ENCODE data around the gene PSME1.

Gene PSME1

DNA sequence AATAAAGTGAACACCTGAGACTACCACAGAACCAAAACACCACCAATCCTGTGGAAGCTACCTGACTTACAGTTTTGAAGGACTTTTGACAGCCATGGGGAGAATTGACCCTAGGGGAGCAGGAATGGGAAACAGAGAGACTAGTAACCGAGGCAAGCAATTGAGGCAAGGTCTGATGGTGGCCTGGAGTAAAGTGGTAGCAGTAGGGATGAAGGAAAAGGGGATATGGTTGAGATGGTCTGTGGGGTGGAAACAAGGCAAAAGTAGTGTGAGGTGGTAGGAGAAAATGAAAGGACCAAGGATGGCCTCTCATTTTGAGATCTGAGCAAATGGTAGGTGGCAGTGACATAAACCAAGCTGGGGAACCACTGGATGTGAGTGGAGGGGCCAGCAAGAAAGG lies 20.8 kb downstream of the PSME1 start:
- Histone ChIP-seq H3K36me3 (ENCODE audit: insufficient read depth, low read length) (peaks cover 42% of the 10 kb centered on the region; the same call in 1 of the 2 replicates), H2AFZ (ENCODE audit: low read length) (no peak overlapping the region), H3K9ac (ENCODE audit: low read depth, low read length, poor library complexity, severe bottlenecking) (no peak overlapping the region), H3F3A (ENCODE audit: low read depth) (no peaks in the 10 kb centered on the region; the same call in 1 of the 2 replicates), H3K4me3 (ENCODE audit: low read length, poor library complexity, severe bottlenecking) (no peak overlapping the region), H3K9me3 (ENCODE audit: insufficient read depth, low read depth, low read length) (no peaks in the 10 kb centered on the region), H3K27me3 (ENCODE audit: insufficient read depth, low read length, poor library complexity, severe bottlenecking) (no peaks in the 10 kb centered on the region), H3K4me2 (ENCODE audit: low read depth, low read length, poor library complexity, severe bottlenecking) (no peak overlapping the region), H4K20me1 (ENCODE audit: insufficient read depth, low read length, poor library complexity, severe bottlenecking) (no peaks in the 10 kb centered on the region), H3K79me2 (ENCODE audit: insufficient read depth, low read length) (peaks cover 2% of the 10 kb centered on the region; the same call in 1 of the 2 replicates), H3K4me1 (ENCODE audit: insufficient read depth, low read length, poor library complexity, severe bottlenecking) (peaks cover 8% of the 10 kb centered on the region), H3K9me2 (replicated peaks; ENCODE audit: low read depth, low read length) (no peaks in the 10 kb centered on the region)
- no peak for TF ChIP-seq EZH2phosphoT487 (IDR thresholded peaks at IDR 0.05; ENCODE audit: borderline replicate concordance)
- TF ChIP-seq, protein P1, sequence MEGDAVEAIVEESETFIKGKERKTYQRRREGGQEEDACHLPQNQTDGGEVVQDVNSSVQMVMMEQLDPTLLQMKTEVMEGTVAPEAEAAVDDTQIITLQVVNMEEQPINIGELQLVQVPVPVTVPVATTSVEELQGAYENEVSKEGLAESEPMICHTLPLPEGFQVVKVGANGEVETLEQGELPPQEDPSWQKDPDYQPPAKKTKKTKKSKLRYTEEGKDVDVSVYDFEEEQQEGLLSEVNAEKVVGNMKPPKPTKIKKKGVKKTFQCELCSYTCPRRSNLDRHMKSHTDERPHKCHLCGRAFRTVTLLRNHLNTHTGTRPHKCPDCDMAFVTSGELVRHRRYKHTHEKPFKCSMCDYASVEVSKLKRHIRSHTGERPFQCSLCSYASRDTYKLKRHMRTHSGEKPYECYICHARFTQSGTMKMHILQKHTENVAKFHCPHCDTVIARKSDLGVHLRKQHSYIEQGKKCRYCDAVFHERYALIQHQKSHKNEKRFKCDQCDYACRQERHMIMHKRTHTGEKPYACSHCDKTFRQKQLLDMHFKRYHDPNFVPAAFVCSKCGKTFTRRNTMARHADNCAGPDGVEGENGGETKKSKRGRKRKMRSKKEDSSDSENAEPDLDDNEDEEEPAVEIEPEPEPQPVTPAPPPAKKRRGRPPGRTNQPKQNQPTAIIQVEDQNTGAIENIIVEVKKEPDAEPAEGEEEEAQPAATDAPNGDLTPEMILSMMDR (conservative IDR thresholded peaks at IDR 0.05; ENCODE audit: low read length), result no peak

DNA sequence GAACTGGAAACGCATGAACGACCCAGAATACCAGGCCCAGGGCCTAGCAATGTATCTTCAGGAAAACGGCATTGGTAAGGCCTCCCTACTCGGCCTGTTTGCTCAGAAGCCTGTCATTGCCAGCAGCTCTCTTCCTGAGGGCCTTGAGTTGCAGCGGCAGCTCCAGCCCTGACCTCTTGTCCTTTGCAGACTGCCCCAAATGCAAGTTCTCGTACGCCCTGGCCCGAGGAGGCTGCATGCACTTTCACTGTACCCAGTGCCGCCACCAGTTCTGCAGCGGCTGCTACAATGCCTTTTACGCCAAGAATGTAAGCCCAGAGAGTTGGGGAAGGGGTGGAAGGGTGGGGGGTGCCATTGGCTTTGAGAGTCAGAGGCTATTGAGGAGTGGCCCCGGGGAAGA lies 21.3 kb downstream of the PSME1 start:
- H3K36me3 ChIP-seq (ENCODE audit: insufficient read depth, low read length), result peaks cover 39% of the 10 kb centered on the region; the same call in 1 of the 2 replicates
- peaks cover 7% of the 10 kb centered on the region; the same call in 1 of the 2 replicates for H3K79me2 ChIP-seq (ENCODE audit: insufficient read depth, low read length)
- TF ChIP-seq, protein P1 (conservative IDR thresholded peaks at IDR 0.05; ENCODE audit: low read length), result no peak
- TF ChIP-seq EZH2phosphoT487 (IDR thresholded peaks at IDR 0.05; ENCODE audit: borderline replicate concordance), result no peak
- H3K4me3 ChIP-seq (ENCODE audit: low read length, poor library complexity, severe bottlenecking), result no peak overlapping the region
- no peak overlapping the region for H3K9ac ChIP-seq (ENCODE audit: low read depth, low read length, poor library complexity, severe bottlenecking)
- no peaks in the 10 kb centered on the region for H3K27me3 ChIP-seq (ENCODE audit: insufficient read depth, low read length, poor library complexity, severe bottlenecking)
- no peaks in the 10 kb centered on the region; the same call in 1 of the 2 replicates for H3F3A ChIP-seq (ENCODE audit: low read depth)
- H3K4me1 ChIP-seq (ENCODE audit: insufficient read depth, low read length, poor library complexity, severe bottlenecking), result peaks cover 13% of the 10 kb centered on the region
- H3K9me2 ChIP-seq (replicated peaks; ENCODE audit: low read depth, low read length), result no peaks in the 10 kb centered on the region
- H3K4me2 ChIP-seq (ENCODE audit: low read depth, low read length, poor library complexity, severe bottlenecking), result no peak overlapping the region
- no peaks in the 10 kb centered on the region for H3K9me3 ChIP-seq (ENCODE audit: insufficient read depth, low read depth, low read length)
- no peak overlapping the region for H2AFZ ChIP-seq (ENCODE audit: low read length)
- no peaks in the 10 kb centered on the region for H4K20me1 ChIP-seq (ENCODE audit: insufficient read depth, low read length, poor library complexity, severe bottlenecking)

DNA sequence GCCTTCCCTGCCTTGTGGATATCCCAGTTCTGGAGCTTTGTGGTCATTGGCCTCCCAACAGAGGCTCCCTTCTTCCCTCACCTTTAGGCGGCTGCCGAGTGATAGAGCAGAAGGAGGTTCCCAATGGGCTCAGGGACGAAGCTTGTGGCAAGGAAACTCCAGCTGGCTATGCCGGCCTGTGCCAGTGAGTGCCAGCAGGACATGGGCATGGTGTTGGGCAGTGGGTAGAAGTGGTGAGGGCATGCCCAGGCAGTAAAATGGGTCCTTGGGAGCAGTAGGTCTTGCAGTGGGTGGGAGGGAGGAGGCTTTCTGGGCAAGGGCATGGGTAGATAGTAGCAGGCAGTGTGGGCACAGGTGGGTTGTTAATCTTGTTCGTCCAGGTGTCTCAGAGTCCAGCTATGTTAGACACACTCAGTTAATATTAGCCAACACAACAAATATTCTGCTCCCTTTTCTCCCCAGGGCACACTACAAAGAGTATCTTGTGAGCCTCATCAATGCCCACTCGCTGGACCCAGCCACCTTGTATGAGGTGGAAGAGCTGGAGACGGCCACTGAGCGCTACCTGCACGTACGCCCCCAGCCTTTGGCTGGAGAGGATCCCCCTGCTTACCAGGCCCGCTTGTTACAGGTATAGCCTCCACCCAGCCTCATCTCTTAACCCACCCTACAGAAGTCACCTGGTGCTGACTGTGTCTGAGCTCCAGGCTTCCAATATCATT lies 23.9 kb downstream of the PSME1 start:
- TF ChIP-seq, protein P1 (conservative IDR thresholded peaks at IDR 0.05; ENCODE audit: low read length), result no peak
- TF ChIP-seq EZH2phosphoT487 (IDR thresholded peaks at IDR 0.05; ENCODE audit: borderline replicate concordance), result no peak
- Histone ChIP-seq H3K79me2 (ENCODE audit: insufficient read depth, low read length) (peaks cover 9% of the 10 kb centered on the region; the same call in 1 of the 2 replicates), H3K4me2 (ENCODE audit: low read depth, low read length, poor library complexity, severe bottlenecking) (no peak overlapping the region), H3K36me3 (ENCODE audit: insufficient read depth, low read length) (peaks cover 33% of the 10 kb centered on the region; the same call in 1 of the 2 replicates), H2AFZ (ENCODE audit: low read length) (no peak overlapping the region), H3K27me3 (ENCODE audit: insufficient read depth, low read length, poor library complexity, severe bottlenecking) (no peaks in the 10 kb centered on the region), H3K9me3 (ENCODE audit: insufficient read depth, low read depth, low read length) (no peaks in the 10 kb centered on the region), H3K4me1 (ENCODE audit: insufficient read depth, low read length, poor library complexity, severe bottlenecking) (peaks cover 13% of the 10 kb centered on the region), H3F3A (ENCODE audit: low read depth) (no peaks in the 10 kb centered on the region; the same call in 1 of the 2 replicates), H3K4me3 (ENCODE audit: low read length, poor library complexity, severe bottlenecking) (no peak overlapping the region), H3K9me2 (replicated peaks; ENCODE audit: low read depth, low read length) (no peaks in the 10 kb centered on the region), H3K9ac (ENCODE audit: low read depth, low read length, poor library complexity, severe bottlenecking) (no peak overlapping the region), H4K20me1 (ENCODE audit: insufficient read depth, low read length, poor library complexity, severe bottlenecking) (no peaks in the 10 kb centered on the region)

Data from Loucy (cell line).